Left forelimb (tissue), 1 donor: ENCODE results near the gene DAP.

Experiments
- DNase-seq: peaks from one replicate; pipeline ENCODE4 v3.0.0-alpha.2; 2018; ENCODE audit warnings: low spot score

Gene DAP

DNA sequence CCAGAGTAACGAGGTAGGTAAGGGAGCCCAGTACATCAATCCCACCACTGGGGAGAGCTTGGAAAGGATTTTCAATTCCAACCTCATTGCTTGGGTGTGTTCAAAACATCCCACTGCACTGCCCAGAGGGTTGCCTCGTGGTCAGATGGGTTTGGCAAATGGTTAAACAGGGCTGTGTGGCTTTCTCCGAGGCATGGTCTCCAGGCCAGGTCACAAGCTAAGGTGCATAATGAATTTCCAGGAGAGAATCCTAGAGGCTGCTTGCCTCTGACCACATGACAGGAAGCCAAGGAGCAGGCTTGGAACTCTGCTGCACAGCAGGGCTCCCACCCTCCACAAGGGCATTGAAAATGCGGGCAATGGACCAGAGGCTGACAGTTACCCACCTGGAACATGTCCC, 51.6 kb downstream of the DAP start:
- no peak for DNase-seq

- no peak for DNase-seq
Measured at GRCh38 chr5:10708189-10708944, 52.7 kb downstream of the DAP start.

DNA sequence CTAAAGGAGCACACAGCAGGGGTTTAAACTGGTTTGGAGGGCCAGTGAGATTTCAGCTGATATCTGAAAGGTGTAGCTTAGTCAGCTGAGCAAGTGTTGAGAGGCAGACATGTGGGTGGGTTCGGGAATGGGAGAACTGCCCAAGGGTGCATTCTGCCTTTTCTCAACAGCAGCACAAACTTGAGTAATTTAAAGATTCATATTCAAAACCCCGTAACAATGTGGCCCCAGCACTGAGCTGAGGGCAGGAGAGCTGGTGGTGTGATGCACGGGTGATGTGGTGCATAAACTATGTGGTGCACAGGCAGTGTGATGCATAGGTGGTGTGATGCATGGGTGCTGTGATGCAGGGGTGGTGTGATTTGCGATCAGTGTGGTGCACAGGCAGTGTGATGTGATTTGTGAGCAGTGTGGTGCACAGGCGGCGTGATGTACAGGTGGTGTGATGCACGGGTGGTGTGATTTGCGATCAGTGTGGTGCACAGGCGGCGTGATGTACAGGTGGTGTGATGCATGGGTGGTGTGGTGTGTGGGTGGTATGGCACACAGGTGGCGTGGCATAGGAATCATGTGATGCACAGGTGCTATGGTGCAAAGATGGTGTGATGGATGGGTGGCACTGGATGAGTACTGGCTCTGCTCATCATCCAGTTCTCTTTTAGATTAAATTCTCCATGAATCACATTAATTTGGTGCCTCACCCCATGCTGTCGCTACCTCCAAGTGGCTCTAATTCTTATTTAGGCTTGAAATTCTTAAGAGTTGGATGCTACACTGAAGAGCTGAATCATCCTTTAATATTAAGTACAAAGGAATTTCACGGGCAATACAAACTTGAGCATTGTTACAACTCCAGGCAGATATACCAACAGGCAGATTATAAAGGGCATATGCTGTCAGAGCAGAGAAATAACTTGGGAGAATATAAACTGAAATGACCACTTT, 53.6 kb downstream of the DAP start:
- DNase-seq, result no peak

- no peak for DNase-seq
Measured at GRCh38 chr5:10706326-10706725, 54.7 kb downstream of the DAP start.

- DNase-seq, result no peak
Measured at GRCh38 chr5:10705747-10706146, 55.3 kb downstream of the DAP start.

GRCh38 chr5:10704949-10705621, 55.9 kb downstream of the DAP start:
- no peak for DNase-seq

- no peak for DNase-seq
Measured at GRCh38 chr5:10703676-10704075, 57.4 kb downstream of the DAP start.

- no peak for DNase-seq
Measured at GRCh38 chr5:10702911-10703491, 58.0 kb downstream of the DAP start.

DNA sequence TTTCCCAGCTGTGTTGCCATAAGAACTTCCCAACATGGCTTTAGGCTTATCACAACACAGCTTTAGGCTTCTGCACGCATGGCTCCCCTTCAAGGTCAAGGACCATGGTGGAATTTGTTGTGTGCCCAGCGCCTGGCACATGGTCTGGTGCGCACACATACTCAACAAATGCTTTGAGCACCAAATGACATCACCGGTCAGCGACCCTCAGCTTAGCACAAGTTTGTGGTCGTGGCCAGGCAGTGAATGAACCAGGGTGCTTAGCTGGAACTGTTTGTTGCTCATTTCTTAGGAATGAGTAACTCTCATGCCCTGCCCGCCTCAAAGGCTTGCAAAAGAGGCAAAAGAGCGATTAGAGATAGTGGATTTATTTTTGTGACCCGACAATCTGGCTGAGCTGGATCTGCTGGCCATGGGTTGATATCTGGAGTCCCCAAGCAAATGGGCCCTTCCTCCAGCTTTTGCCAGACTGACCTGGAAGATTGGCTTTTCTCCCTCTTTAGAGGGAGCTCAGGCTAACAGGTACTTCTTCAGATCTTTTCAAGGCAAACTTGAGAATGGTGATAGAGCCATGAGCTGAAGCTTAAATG, 58.9 kb downstream of the DAP start:
- DNase-seq, result no peak

DNA sequence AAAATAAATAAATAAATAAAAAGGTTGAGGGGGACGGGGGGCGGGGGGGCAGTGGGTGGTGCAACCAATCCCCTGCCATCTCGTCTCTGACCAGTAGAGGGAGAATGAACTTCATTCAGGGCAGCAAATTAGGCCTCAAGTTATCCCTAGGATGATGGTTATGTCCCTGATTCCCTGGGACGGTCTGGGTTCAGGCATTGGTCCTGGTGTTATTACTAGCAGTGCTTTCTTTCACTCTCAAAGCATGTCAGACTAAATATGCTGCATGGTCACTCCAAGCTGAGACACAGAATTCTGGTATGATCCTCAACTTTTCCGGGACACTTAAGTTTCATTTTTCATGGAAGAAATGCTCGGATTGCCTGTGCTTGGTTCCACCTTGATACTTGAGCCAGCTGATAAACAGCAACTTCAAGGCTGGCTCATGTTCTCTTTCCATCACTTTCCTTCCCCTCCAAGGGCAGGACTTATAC, 59.4 kb downstream of the DAP start:
- DNase-seq, result no peak

- DNase-seq, result no peak
Measured at GRCh38 chr5:10700516-10700915, 60.5 kb downstream of the DAP start.

DNA sequence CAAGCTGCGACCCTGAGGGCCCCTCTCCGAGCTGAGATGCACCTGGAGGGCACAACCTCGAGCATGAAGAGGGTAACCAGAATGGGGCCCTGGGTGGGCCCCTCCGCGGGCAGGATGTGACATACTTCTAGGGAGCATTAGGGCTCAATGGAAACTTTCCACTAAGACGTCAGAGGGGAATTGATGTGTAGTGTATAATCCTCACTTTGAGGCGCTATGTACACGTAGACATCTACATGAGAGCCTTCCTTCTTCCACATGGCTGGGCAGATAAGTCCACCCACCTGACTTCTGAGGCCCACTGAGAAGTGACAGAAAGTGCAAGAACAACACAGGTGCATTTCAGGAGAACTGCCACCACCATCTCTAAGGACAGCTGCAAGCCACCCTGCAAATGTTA, 61.0 kb downstream of the DAP start:
- no peak for DNase-seq

- no peak for DNase-seq
Measured at GRCh38 chr5:10699281-10699874, 61.7 kb downstream of the DAP start.

- DNase-seq, result no peak
Measured at GRCh38 chr5:10695759-10696543, 65.1 kb downstream of the DAP start.

DNA sequence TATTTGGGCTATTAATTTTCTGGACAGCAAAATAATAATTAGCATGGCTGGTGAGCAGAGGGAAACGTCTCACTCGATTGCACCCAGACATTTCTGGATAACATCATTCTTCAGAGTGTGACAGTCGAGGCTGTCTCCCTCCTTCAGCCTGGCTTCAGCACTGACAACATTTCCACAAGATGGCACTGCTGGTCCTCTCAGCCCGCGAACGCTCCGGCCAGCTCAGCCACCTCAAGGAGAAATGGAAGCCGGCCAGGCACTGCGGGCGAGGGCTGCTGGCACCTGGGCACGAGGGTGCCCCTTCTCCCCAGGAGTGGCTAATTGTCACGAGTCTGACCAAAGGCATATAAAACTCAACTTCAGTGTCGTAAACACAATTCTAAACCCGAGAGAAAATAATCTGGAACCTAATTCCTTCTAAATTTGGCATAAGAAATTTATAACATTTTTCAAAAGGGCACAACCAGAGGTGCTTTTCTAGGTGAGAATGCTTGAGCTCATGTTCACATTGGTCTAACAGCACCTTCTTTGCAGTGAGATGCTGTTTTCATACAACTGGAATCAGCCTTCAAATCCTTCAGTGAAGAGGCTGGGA, 65.9 kb downstream of the DAP start:
- no peak for DNase-seq

GRCh38 chr5:10691826-10692785, 68.9 kb downstream of the DAP start:
- no peak for DNase-seq

DNA sequence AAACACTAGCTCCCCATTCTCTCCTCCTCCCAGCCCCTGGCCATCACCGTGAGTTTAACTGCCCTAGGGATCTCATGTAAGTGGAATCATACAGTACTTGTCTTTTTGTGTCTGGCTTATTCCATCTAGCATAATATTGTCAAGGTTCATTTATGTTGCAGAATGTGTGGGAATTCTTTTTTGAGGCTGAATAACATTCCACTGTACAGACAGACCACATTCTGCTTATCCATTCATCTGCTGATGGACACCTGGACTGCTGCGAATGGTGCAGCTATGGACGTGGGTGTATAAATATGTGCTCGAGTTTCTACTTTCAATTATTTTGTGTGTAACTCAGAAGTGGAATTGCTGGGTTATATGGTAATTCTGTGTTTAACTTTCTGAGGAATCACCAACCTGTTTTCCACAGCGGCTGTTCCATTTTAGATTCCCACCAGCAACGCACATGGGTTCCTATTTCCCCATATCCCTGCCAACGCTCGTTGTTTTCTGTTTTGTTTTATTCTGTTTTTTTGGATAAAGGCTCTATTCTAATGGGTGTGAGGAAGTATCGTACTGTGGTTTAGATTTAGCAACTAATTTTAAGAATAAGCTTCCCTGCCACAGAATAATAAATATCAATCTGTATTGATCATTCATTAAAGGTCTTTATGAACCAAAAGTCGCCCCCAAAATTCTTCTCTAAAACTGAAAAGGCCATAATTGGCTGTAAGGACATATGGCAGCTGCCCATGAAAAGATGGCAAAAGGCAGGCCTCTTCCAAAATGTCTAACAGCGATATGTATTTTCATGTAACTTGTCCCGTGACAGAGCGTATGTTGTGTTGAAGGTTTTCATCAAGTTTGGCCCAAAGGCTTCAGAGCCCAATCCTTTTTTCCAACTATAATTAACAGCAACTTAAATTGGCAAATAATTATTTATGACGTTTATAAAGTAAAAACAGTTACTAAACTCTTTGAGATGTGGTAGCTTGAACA, 70.3 kb downstream of the DAP start:
- no peak for DNase-seq
